B cell (primary cell): Measurements from ENCODE around the gene AKR1A1. TPM values are rescaled to one million over a fixed set of nuclear protein-coding genes. Genes with fewer than 3 reads are reported as not detected.

Experiments
- ATAC-seq: fragments of 200-7000 bp; cut with Tn5 transposase; one replicate; pipeline ENCODE4 v1.10.0; 2021; ENCODE audit warnings: low read depth, mild to moderate bottlenecking, moderate number of reproducible peaks, moderate library complexity
- CTCF ChIA-PET: fragments of 350-600 bp; sonication (Branson Sonifier 250); formaldehyde crosslinking; loops from one replicate; lab custom pipeline; 2021; ENCODE audit warnings: antibody characterized with exemption, inconsistent platforms; lab: Charles Lee
- POLR2A ChIA-PET: fragments of 350-600 bp; sonication (Branson Sonifier 250); formaldehyde crosslinking; loops from one replicate; lab custom pipeline; 2021; ENCODE audit warnings: antibody characterized with exemption; lab: Charles Lee
- DNase-seq: peaks from one replicate; pipeline ENCODE4 v3.0.0; 2013
- H2AFZ ChIP-seq: 2 replicates; pipeline ENCODE4 v1.6.1; 2012; ENCODE audit warnings: mild to moderate bottlenecking, low read depth, low read length; ENCODE audit not compliant: insufficient read depth, poor library complexity, severe bottlenecking
- H3K27ac ChIP-seq, 2 donors: 1 replicate in 1 of 2; 2 replicates in 1 of 2; pipeline ENCODE4 v1.5.1; 2012 to 2013; ENCODE audit warnings: low read length in 2 of 2, mild to moderate bottlenecking in 2 of 2, moderate library complexity in 1 of 2
- H3K27me3 ChIP-seq, 4 experiments: fragments of 200-600 bp in 1 of 4; sonication (generic) in 1 of 4; replicated peaks in 1 of 4; 1 replicate in 2 of 4; 2 replicates in 2 of 4; pipeline versions ENCODE4 v1.6.1 to v1.7.0; 2013 to 2016; ENCODE audit warnings: low read length in 3 of 4, mild to moderate bottlenecking in 2 of 4, mixed read lengths in 1 of 4, moderate library complexity in 1 of 4; ENCODE audit not compliant: insufficient read depth in 4 of 4, control insufficient read depth in 3 of 4; ENCODE audit errors: control extremely low read depth in 1 of 4
- H3K36me3 ChIP-seq, 2 experiments: replicated peaks in 1 of 2; 1 replicate in 1 of 2; 2 replicates in 1 of 2; pipeline versions ENCODE4 v1.6.1 to v1.7.1; 2013; ENCODE audit warnings: low read length in 1 of 2; ENCODE audit not compliant: insufficient read depth in 2 of 2, control insufficient read depth in 1 of 2; ENCODE audit errors: control extremely low read depth in 1 of 2, extremely low read depth in 1 of 2
- H3K4me1 ChIP-seq, 2 donors: fragments of 200-600 bp in 1 of 2; sonication (generic) in 1 of 2; 1 replicate in 1 of 2; 2 replicates in 1 of 2; pipeline versions ENCODE4 v1.5.1 to v1.6.1; 2013 to 2017; ENCODE audit warnings: low read length in 2 of 2; ENCODE audit not compliant: control insufficient read depth in 2 of 2, insufficient read depth in 2 of 2
- H3K4me2 ChIP-seq: replicated peaks from 2 replicates; pipeline ENCODE3; 2012; ENCODE audit warnings: mild to moderate bottlenecking, low read depth, low read length; ENCODE audit not compliant: poor library complexity, severe bottlenecking
- H3K4me3 ChIP-seq, 5 experiments: fragments of 200-600 bp in 1 of 5; sonication (generic) in 1 of 5; 1 replicate in 3 of 5; 2 replicates in 2 of 5; pipeline versions ENCODE4 v1.5.1 to v1.7.0; 2011 to 2016; ENCODE audit warnings: low read length in 4 of 5, mild to moderate bottlenecking in 4 of 5, low read depth in 2 of 5, control low read depth in 1 of 5, moderate library complexity in 1 of 5; ENCODE audit not compliant: insufficient read depth in 1 of 5; ENCODE audit errors: control extremely low read depth in 1 of 5, extremely low read depth in 1 of 5
- H3K79me2 ChIP-seq: fragments of 200-600 bp; sonication (generic); one replicate; pipeline ENCODE4 v1.6.0; 2016; ENCODE audit warnings: low read length; ENCODE audit not compliant: control insufficient read depth, insufficient read depth
- H3K9ac ChIP-seq: fragments of 200-600 bp; sonication (generic); 2 replicates; pipeline ENCODE4 v1.6.1; 2017; ENCODE audit warnings: mild to moderate bottlenecking, low read length, moderate library complexity
- H3K9me3 ChIP-seq, 3 donors: one replicate each; pipeline versions ENCODE4 v1.6.1 to v1.7.1; 2013; ENCODE audit warnings: low read length in 2 of 3; ENCODE audit not compliant: control insufficient read depth in 2 of 3, insufficient read depth in 1 of 3; ENCODE audit errors: control extremely low read depth in 1 of 3
- H4K20me1 ChIP-seq: 2 replicates; pipeline ENCODE4 v1.6.0; 2012; ENCODE audit warnings: mild to moderate bottlenecking, low read length; ENCODE audit not compliant: insufficient read depth, control insufficient read depth, poor library complexity, severe bottlenecking
- H3K27ac Mint-ChIP-seq: one replicate; pipeline ENCODE4 v1.8.0; 2021; ENCODE audit warnings: mixed read lengths
- H3K27me3 Mint-ChIP-seq: one replicate; pipeline ENCODE4 v1.8.0; 2021; ENCODE audit warnings: mixed read lengths
- H3K4me1 Mint-ChIP-seq: one replicate; pipeline ENCODE4 v1.8.0; 2021; ENCODE audit warnings: mixed read lengths
- H3K4me3 Mint-ChIP-seq: one replicate; pipeline ENCODE4 v1.8.0; 2021; ENCODE audit warnings: mixed read lengths
- H3K9me3 Mint-ChIP-seq: one replicate; pipeline ENCODE4 v1.8.0; 2022; ENCODE audit warnings: mixed read lengths; ENCODE audit not compliant: insufficient read depth
- EZH2 ChIP-seq: IDR thresholded peaks from 2 replicates; pipeline ENCODE4 v1.6.1; 2012; ENCODE audit warnings: borderline replicate concordance, low read depth, mild to moderate bottlenecking, moderate library complexity, low read length; ENCODE audit not compliant: insufficient read depth, poor library complexity, severe bottlenecking
- WGBS: methylation state at CpG from one replicate; pipeline ENCODE4 v1.1.5; 2013; ENCODE audit warnings: missing lambda C conversion rate; ENCODE audit not compliant: insufficient coverage; 5-methylcytosine and 5-hydroxymethylcytosine counted together
- intact Hi-C: fragments of 100-400 bp; cut with micrococcal nuclease; formaldehyde crosslinking; loops from one replicate; pipeline ENCODE4 v1.10.0; 2022
- polyA plus RNA-seq: library from polyadenylated mRNA; depleted of rRNA; stranded (reverse); fragments of >200 nt; gene quantifications from 2 replicates; pipeline ENCODE4 v1.2.3, GENCODE V29; 2012
- total RNA-seq, 2 donors: library from RNA; stranded (reverse); fragments of 120-200 nt in 1 of 2; gene quantifications; 1 replicate in 1 of 2; 2 replicates in 1 of 2; pipeline versions ENCODE4 v1.2.3 to v1.2.4, GENCODE V29; 2013 to 2022
- TF ChIP-seq, protein P1 (sequence below): fragments of 200-600 bp; IDR thresholded peaks from one replicate; pipeline ENCODE4 v1.8.0; 2022; ENCODE audit warnings: antibody characterized with exemption, mild to moderate bottlenecking

The AKR1A1 gene
- total and polyA plus RNA-seq, 2 donors (not counting 1 experiment from before 2014, with no cell fraction given), result 145 to 163 TPM

DNA sequence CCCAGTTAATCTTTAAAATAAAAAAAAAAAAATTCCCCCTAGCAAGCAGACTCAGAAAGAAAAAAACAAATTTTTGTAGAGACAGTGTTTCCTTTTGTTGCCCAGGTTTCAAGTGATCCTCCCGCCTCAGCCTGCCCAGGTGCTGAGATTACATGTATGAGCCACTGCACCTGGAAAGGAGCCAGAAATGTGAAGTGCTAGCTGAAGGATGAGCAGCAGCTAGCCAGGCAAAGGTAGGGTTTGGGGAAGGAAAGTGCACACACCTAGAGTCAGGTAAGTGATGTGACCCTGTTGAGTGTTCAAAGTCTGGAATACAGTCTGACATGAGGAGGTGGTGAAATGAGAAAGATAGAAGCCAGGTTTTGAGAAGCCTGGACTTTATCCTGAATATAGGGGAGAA is 1.7 kb downstream of the AKR1A1 start:
- POLR2A ChIA-PET, result no interaction called here
- intact Hi-C loops, result no loop called here
- no peak for ATAC-seq

DNA sequence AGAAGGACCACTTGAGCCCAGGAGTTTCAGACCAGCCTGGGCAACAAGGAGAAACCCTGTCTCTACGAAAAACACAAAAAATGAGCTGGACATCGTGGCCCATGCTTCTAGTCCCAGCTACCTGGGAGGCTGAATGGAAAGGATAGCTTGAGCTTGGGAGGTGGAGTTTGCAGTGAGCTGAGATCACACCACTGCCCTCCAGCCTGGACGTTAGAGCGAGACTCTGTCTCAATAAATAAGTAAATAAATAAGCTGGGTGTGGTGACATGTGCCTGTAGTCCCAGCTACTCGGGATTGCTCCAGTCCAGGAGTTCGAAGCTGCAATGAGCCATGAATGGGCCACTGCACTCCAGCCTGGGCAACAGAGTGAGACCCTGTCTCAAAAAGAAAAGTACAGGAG is 3.6 kb downstream of the AKR1A1 start:
- intact Hi-C loops, result no loop called here
- ChIA-PET POLR2A (interaction anchor here (0.6 kb wide), 1 partner anchor 10 kb away, joined by 5 read pairs; no protein-coding TSS in a partner anchor), CTCF (interaction anchor here (0.5 to 2.5 kb wide), 5 partner anchors 9 to 193 kb away, joined by 3 to 12 read pairs (median 3); no protein-coding TSS in a partner anchor)
- no peak overlapping the region for H3K27ac ChIP-seq
- TF ChIP-seq, protein P1, sequence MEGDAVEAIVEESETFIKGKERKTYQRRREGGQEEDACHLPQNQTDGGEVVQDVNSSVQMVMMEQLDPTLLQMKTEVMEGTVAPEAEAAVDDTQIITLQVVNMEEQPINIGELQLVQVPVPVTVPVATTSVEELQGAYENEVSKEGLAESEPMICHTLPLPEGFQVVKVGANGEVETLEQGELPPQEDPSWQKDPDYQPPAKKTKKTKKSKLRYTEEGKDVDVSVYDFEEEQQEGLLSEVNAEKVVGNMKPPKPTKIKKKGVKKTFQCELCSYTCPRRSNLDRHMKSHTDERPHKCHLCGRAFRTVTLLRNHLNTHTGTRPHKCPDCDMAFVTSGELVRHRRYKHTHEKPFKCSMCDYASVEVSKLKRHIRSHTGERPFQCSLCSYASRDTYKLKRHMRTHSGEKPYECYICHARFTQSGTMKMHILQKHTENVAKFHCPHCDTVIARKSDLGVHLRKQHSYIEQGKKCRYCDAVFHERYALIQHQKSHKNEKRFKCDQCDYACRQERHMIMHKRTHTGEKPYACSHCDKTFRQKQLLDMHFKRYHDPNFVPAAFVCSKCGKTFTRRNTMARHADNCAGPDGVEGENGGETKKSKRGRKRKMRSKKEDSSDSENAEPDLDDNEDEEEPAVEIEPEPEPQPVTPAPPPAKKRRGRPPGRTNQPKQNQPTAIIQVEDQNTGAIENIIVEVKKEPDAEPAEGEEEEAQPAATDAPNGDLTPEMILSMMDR, result no peak
- no peak for TF ChIP-seq EZH2
- H4K20me1 ChIP-seq, result peaks cover 13% of the 10 kb centered on the region
- H3K4me2 ChIP-seq, result no peak overlapping the region
- H3K9ac ChIP-seq, result no peak overlapping the region
- H3K4me1 ChIP-seq, result peaks cover 18 to 22% of the 10 kb centered on the region in 2 donors
- no peak for DNase-seq
- H3K27me3 Mint-ChIP-seq, result no peaks in the 10 kb centered on the region
- H2AFZ ChIP-seq, result no peak overlapping the region
- H3K27me3 ChIP-seq, result no peaks in the 10 kb centered on the region
- H3K4me3 ChIP-seq, result no peak overlapping the region
- H3K4me1 Mint-ChIP-seq, result peaks cover 29% of the 10 kb centered on the region
- ATAC-seq, result no peak
- H3K9me3 ChIP-seq, result no peaks in the 10 kb centered on the region
- 92% methylated on average over 4 of the region's 6 CpGs for WGBS
- peaks cover 74% of the 10 kb centered on the region for H3K79me2 ChIP-seq
- H3K9me3 Mint-ChIP-seq, result no peaks in the 10 kb centered on the region
- H3K4me3 Mint-ChIP-seq, result no peak overlapping the region
- no peak overlapping the region for H3K27ac Mint-ChIP-seq
- peaks cover 7 to 23% of the 10 kb centered on the region in 2 experiments for H3K36me3 ChIP-seq

More for the DNA sequence above, 1.7 kb downstream of the AKR1A1 start:
- peak overlapping the region; percentile 49 for H3K4me3 Mint-ChIP-seq
- H3K9me3 Mint-ChIP-seq, result no peaks in the 10 kb centered on the region
- Histone ChIP-seq H3K27me3 (no peaks in the 10 kb centered on the region), H3K4me2 (peak overlapping the region; percentile 75), H3K4me3 (no peak overlapping the region), H3K36me3 (peaks cover 4 to 17% of the 10 kb centered on the region in 2 experiments), H3K79me2 (peaks cover 60% of the 10 kb centered on the region), H3K9ac (no peak overlapping the region), H3K4me1 (peaks cover 18 to 22% of the 10 kb centered on the region in 2 donors), H3K27ac (no peak overlapping the region), H2AFZ (no peak overlapping the region), H3K9me3 (no peaks in the 10 kb centered on the region), H4K20me1 (peaks cover 7% of the 10 kb centered on the region)
- peaks cover 26% of the 10 kb centered on the region for H3K4me1 Mint-ChIP-seq
- H3K27me3 Mint-ChIP-seq, result no peaks in the 10 kb centered on the region
- CTCF ChIA-PET, result no interaction called here
- peak overlapping the region; percentile 53 for H3K27ac Mint-ChIP-seq
- DNase-seq, result no peak
- 83% methylated on average over 1 of the region's 1 CpG for WGBS
- no peak for TF ChIP-seq EZH2
- TF ChIP-seq, protein P1, result no peak
